ENCODE measurements around the gene SLC25A14. TPM values are rescaled to one million over a fixed set of nuclear protein-coding genes. Genes with fewer than 3 reads are reported as not detected.

Gene SLC25A14
- polyA plus RNA-seq, 1 experiment, result 20.7 TPM

GRCh38 chrX:130401415-130402207 is 61.9 kb downstream of the SLC25A14 start, which contains the start of gene RBMX2:
TSS of gene RBMX2 (plus strand) at chrX:130401987. CDS start at chrX:130402033, 46 bp downstream.
- peak; percentile 43 for DNase-seq (ENCODE audit: low read depth, low spot score)
- no peaks in the 10 kb centered on the region for H3K27me3 ChIP-seq (ENCODE audit: control insufficient read depth, insufficient read depth, low read length)
- H3K27ac ChIP-seq (ENCODE audit: low read depth, low read length), result no peak within 1 kb of the TSS
- CTCF ChIA-PET, result interaction anchor here (1.4 to 2.8 kb wide), 3 partner anchors 9 to 515 kb away, joined by 4 to 17 read pairs (median 6); no protein-coding TSS in a partner anchor
- peak within 1 kb of the TSS; percentile 78 for H3K4me3 ChIP-seq (ENCODE audit: low read depth, low read length)
- no peak for TF ChIP-seq CTCF (IDR thresholded peaks at IDR 0.05; ENCODE audit: low read depth, low read length)
- POLR2A ChIA-PET, result no interaction called here
- no peaks in the 10 kb centered on the region for H3K9me3 ChIP-seq (ENCODE audit: control insufficient read depth, insufficient read depth, low read length)

GRCh38 chrX:130402208-130402684 is 62.5 kb downstream of the SLC25A14 start:
- H3K27ac ChIP-seq (ENCODE audit: low read depth, low read length), result no peak overlapping the region
- no peak for DNase-seq (ENCODE audit: low read depth, low spot score)
- ChIA-PET CTCF (interaction anchor here (1.1 to 2.8 kb wide), 3 partner anchors 9 to 514 kb away, joined by 4 to 17 read pairs (median 6); no protein-coding TSS in a partner anchor), POLR2A (no interaction called here)
- peak overlapping the region; percentile 78 for H3K4me3 ChIP-seq (ENCODE audit: low read depth, low read length)
- H3K9me3 ChIP-seq (ENCODE audit: control insufficient read depth, insufficient read depth, low read length), result no peaks in the 10 kb centered on the region
- no peak for TF ChIP-seq CTCF (IDR thresholded peaks at IDR 0.05; ENCODE audit: low read depth, low read length)
- H3K27me3 ChIP-seq (ENCODE audit: control insufficient read depth, insufficient read depth, low read length), result no peaks in the 10 kb centered on the region

GRCh38 chrX:130413415-130413814 is 73.7 kb downstream of the SLC25A14 start:
- TF ChIP-seq CTCF (IDR thresholded peaks at IDR 0.05; ENCODE audit: low read depth, low read length), result no peak
- no peak for DNase-seq (ENCODE audit: low read depth, low spot score)
- POLR2A ChIA-PET, result no interaction called here

GRCh38 chrX:130414800-130415199 is 75.1 kb downstream of the SLC25A14 start:
- ChIA-PET CTCF (interaction anchor here (0.9 kb wide), 1 partner anchor 502 kb away, joined by 4 read pairs; no protein-coding TSS in a partner anchor), POLR2A (no interaction called here)
- H3K27ac ChIP-seq (ENCODE audit: low read depth, low read length), result no peak overlapping the region
- no peaks in the 10 kb centered on the region for H3K9me3 ChIP-seq (ENCODE audit: control insufficient read depth, insufficient read depth, low read length)
- DNase-seq (ENCODE audit: low read depth, low spot score), result no peak
- H3K27me3 ChIP-seq (ENCODE audit: control insufficient read depth, insufficient read depth, low read length), result no peaks in the 10 kb centered on the region
- H3K4me3 ChIP-seq (ENCODE audit: low read depth, low read length), result no peak overlapping the region
- no peak for TF ChIP-seq CTCF (IDR thresholded peaks at IDR 0.05; ENCODE audit: low read depth, low read length)

More at GRCh38 chrX:130413415-130413814, 73.7 kb downstream of the SLC25A14 start:
- Histone ChIP-seq H3K4me3 (ENCODE audit: low read depth, low read length) (no peak overlapping the region), H3K27me3 (ENCODE audit: control insufficient read depth, insufficient read depth, low read length) (no peaks in the 10 kb centered on the region), H3K27ac (ENCODE audit: low read depth, low read length) (no peak overlapping the region), H3K9me3 (ENCODE audit: control insufficient read depth, insufficient read depth, low read length) (no peaks in the 10 kb centered on the region)
- CTCF ChIA-PET, result interaction anchor here (0.5 to 1.2 kb wide), 2 partner anchors 20 to 1222 kb away, joined by 5 to 7 read pairs; no protein-coding TSS in a partner anchor

- Histone ChIP-seq H3K27ac (ENCODE audit: low read depth, low read length) (no peak overlapping the region), H3K4me3 (ENCODE audit: low read depth, low read length) (no peak overlapping the region), H3K27me3 (ENCODE audit: control insufficient read depth, insufficient read depth, low read length) (no peaks in the 10 kb centered on the region), H3K9me3 (ENCODE audit: control insufficient read depth, insufficient read depth, low read length) (no peaks in the 10 kb centered on the region)
- no peak for DNase-seq (ENCODE audit: low read depth, low spot score)
- POLR2A ChIA-PET, result no interaction called here
- CTCF ChIA-PET, result interaction anchor here (0.9 kb wide), 1 partner anchor 502 kb away, joined by 4 read pairs; no protein-coding TSS in a partner anchor
- no peak for TF ChIP-seq CTCF (IDR thresholded peaks at IDR 0.05; ENCODE audit: low read depth, low read length)
These were observed 75.5 kb downstream of the SLC25A14 start for GRCh38 chrX:130415201-130415600.

Measured in AG04450 (cell line).